Stimulated activated CD4-positive, alpha-beta T cell treated with anti-CD3 and anti-CD28 coated beads, TNF-alpha, amount 100 ng/mL, for 1 hour (primary cell): ENCODE results near the gene SCN2A.

Source experiments
- DNase-seq, 3 donors: peaks; one replicate each; pipeline ENCODE4 v3.0.0-alpha.2; 2020; ENCODE audit warnings: low read depth in 3 of 3, low spot score in 1 of 3

Gene SCN2A

GRCh38 chr2:165410276-165410675 lies 171.1 kb downstream of the SCN2A start:
- DNase-seq, result no peak

- DNase-seq, result no peak
Measured at GRCh38 chr2:165414187-165414586, 175.0 kb downstream of the SCN2A start.

- no peak for DNase-seq
Measured at GRCh38 chr2:165417009-165417408, 177.8 kb downstream of the SCN2A start.

- DNase-seq, result no peak
Measured at GRCh38 chr2:165420231-165420630, 181.0 kb downstream of the SCN2A start.

GRCh38 chr2:165423081-165423480 lies 183.9 kb downstream of the SCN2A start:
- no peak for DNase-seq

GRCh38 chr2:165425556-165425955 lies 186.3 kb downstream of the SCN2A start:
- DNase-seq, result no peak

- DNase-seq, result no peak
Measured at GRCh38 chr2:165427686-165428085, 188.5 kb downstream of the SCN2A start.

GRCh38 chr2:165428926-165429325 lies 189.7 kb downstream of the SCN2A start:
- no peak for DNase-seq

- DNase-seq, result no peak
Measured at GRCh38 chr2:165431014-165431413, 191.8 kb downstream of the SCN2A start.

- no peak for DNase-seq
Measured at GRCh38 chr2:165432234-165432966, 193.2 kb downstream of the SCN2A start.

- DNase-seq, result no peak
Measured at GRCh38 chr2:165434865-165435496, 195.8 kb downstream of the SCN2A start.

GRCh38 chr2:165435611-165436010 lies 196.4 kb downstream of the SCN2A start:
- no peak for DNase-seq

GRCh38 chr2:165436559-165436958 lies 197.3 kb downstream of the SCN2A start:
- DNase-seq, result no peak

GRCh38 chr2:165440367-165440766 lies 201.2 kb downstream of the SCN2A start:
- DNase-seq, result no peak
